ENCODE results near the gene TAF6. TPM values are rescaled to one million over a fixed set of nuclear protein-coding genes. Genes with fewer than 3 reads are reported as not detected.

The TAF6 gene
- 10 to 100 TPM; 46.3 to 69.1 TPM for total RNA-seq

DNA sequence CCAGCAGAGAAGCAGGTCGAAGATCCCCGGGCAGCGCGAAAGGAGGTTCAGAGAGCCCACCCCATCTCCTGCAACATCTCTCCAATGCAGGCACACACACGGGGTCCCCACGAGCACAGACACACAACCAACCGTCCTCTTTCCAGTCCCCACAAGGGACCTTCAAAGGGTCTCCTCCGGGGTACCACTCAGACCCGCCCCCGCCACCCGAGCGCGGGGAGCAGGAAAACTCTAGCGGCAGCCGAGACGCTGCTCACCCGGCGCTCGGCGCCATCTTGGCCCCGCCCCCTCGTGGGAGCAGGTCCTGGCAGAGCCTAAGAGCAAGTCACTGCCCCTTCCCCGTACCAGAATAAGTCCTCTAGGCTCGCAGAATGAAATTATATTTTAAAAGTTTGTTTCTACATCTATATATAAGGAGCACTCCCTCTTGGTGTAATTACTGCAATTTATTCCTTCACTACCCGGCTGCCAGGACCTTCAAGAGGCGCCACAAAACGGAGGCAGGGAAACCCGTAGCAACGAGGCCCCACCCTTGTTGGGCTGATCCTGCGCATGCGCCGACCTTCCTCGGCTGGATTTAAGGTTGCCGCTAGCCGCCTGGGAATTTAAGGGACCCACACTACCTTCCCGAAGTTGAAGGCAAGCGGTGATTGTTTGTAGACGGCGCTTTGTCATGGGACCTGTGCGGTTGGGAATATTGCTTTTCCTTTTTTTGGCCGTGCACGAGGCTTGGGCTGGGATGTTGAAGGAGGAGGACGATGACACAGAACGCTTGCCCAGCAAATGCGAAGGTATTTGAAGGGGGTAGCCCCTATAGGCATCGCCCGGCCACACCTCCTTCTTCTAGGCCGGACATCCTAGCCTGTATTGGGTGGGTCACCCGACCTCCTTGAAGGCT lies at the start of gene TAF6, which contains the start of gene CNPY4:
Gene TAF6 (minus strand): TSS at position 287 of the 898 bp plus-strand sequence. CDS start 5,149 bp downstream, outside the sequence.
Gene CNPY4 (plus strand): TSS at position 563 of the 898 bp plus-strand sequence. CDS start 111 bp downstream, at position 674.
- Mint-ChIP-seq H3K27me3 (no peaks in the 10 kb centered on the region), H3K36me3 (no peaks in the 10 kb centered on the region), H3K9me3 (no peaks in the 10 kb centered on the region), H3K27ac (peak within 1 kb of the TSS; percentile 99), H3K4me1 (ENCODE audit: low read depth in 2 of 2) (peaks cover 23 to 28% of the 10 kb centered on the region in 2 donors), H3K4me3 (peak within 1 kb of the TSS; percentile 95)
- DNase-seq (ENCODE audit: low spot score) (peak; percentile 92), ATAC-seq (peak; percentile 87 to 92)

DNA sequence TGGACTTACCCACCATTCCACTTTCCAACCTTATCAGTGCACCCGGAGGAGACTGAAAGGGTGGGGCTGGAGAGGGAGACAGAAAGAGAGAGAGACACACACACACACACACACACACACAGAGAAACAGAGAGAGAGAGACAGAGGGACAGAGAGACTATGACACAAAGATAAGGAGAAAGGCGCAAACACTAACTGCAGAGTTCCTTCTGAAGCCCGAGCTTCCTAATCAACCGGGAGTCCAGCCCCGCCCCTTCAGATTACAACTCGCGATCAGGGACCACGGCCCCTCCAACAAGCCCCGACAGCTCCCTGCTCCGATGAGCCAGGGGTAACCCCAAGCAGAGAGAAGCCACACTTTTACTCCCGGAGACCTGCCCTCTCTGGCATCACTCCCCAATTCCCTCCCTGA lies 48.8 kb upstream of the TAF6 start:
- no peaks in the 10 kb centered on the region for H3K9me3 Mint-ChIP-seq
- no peak overlapping the region for H3K27ac Mint-ChIP-seq
- H3K27me3 Mint-ChIP-seq, result peaks cover 38 to 49% of the 10 kb centered on the region in 2 donors
- no peaks in the 10 kb centered on the region for H3K36me3 Mint-ChIP-seq
- DNase-seq (ENCODE audit: low spot score) (no peak), ATAC-seq (no peak)
- H3K4me3 Mint-ChIP-seq, result peak overlapping the region; percentile 66
- peaks cover 24 to 40% of the 10 kb centered on the region in 2 donors for H3K4me1 Mint-ChIP-seq (ENCODE audit: low read depth in 2 of 2)

DNA sequence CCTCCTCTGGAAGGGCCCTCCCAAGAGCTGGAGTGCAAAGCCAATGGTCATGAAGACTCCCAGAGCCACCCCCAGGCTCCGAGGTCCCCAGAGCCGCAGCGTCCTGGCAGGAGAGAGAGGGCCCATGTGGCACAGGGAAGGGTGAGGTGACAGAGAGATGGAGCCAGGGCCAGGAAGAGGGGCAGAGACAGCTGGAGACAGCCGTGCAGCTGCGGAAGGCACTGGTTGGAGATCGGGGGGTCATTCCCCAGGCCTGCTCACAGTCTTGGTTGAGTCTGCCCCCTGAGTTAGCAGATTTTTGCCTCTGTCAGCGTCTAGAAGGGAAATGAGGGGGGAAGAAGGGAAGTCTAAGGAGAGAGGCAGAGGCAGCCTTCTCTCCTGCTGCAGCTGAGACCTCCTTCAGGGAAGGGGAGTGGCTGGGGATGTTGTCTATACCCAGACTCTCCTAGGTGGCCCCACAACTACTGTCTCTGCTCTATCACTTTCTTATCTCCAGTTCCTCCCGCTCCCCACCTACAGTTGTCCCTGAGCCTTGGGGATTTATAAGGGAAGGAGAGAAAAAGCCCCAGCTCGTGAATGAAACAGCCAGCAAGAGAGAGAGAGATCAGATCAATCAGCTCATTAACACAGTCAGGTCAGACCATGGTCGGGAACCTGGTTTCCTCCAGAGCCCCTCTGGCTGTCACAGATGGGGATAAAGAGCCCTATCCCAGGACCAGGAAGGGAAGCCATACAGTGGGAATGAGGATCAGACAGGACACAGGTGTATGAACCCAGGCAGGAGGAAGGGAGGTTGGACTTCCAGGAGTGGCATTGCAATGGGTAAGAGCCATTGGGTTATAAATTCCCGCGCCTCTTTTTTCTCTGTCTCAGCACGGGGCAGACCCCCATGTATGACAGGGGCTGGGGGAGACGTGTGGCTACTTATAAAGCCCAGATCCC lies 48.1 kb upstream of the TAF6 start:
- Mint-ChIP-seq H3K4me3 (peak overlapping the region; percentile 66), H3K36me3 (no peaks in the 10 kb centered on the region), H3K27me3 (peaks cover 38 to 49% of the 10 kb centered on the region in 2 donors), H3K9me3 (no peaks in the 10 kb centered on the region), H3K27ac (peak overlapping the region; percentile 16 to 37), H3K4me1 (ENCODE audit: low read depth in 2 of 2) (peaks cover 24 to 40% of the 10 kb centered on the region in 2 donors)
- ATAC-seq (no peak), DNase-seq (ENCODE audit: low spot score) (no peak)

DNA sequence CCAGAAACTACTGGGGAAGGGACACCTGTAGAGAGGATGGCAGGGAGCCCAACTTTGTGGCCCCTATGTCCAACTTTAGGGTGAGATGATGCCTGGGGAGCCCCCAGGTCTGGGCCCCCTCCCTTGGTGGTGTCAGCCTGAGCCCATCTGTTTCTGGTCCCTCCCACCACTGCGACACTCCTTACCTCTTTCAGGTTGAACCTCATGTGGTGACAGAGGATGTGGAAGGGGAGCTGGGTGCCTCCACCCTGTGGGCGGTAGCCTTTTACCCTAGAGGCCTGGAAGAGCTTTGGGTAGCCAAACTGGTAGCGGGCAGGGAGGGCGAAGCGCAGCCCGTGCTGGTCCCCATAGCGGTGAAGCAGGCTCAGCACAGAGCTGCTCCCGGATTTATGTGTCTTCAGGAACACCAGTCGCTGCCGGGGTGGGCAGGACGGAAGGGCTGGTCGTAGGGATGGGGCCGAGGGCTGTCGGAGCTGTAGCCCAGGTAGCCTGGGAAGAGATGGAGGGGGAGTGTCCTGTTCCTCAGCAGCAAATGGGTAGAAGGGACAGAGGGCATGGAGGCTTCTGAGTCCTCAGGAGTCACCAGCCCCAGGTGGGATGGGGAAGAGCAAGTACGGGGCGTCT lies 47.3 kb upstream of the TAF6 start:
- Mint-ChIP-seq H3K9me3 (no peaks in the 10 kb centered on the region), H3K4me1 (ENCODE audit: low read depth in 2 of 2) (peaks cover 24 to 36% of the 10 kb centered on the region in 2 donors), H3K4me3 (peak overlapping the region; percentile 10), H3K27me3 (peaks cover 38 to 49% of the 10 kb centered on the region in 2 donors), H3K36me3 (no peaks in the 10 kb centered on the region), H3K27ac (peak overlapping the region; percentile 16 to 37)
- DNase-seq (ENCODE audit: low spot score) (no peak), ATAC-seq (peak in 1 of 2 donors; percentile 21)

DNA sequence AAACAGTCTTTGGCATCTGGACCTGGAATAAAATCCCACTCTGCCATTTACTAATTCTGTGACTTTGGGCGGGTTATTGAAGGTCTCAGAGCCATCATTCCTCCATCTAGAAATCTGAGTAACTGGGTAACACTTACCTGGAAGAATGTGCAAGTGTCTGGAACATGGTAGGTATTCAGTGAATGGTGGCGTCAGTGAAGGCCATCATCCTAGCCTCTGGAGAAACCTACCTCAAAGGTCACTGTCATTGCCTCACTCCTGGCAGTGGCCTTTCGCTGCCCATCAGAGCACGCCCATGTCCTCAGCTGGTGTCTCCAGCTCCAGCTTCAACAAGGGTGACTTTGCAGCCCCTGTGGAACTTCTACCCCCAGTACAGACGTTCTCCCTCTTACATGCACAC lies 44.7 kb upstream of the TAF6 start:
- Mint-ChIP-seq H3K27ac (no peak overlapping the region), H3K36me3 (no peaks in the 10 kb centered on the region), H3K4me3 (no peak overlapping the region), H3K9me3 (no peaks in the 10 kb centered on the region), H3K4me1 (ENCODE audit: low read depth in 2 of 2) (peaks cover 16 to 28% of the 10 kb centered on the region in 2 donors), H3K27me3 (peaks cover 30 to 37% of the 10 kb centered on the region in 2 donors)
- ATAC-seq (no peak), DNase-seq (ENCODE audit: low spot score) (no peak)

DNA sequence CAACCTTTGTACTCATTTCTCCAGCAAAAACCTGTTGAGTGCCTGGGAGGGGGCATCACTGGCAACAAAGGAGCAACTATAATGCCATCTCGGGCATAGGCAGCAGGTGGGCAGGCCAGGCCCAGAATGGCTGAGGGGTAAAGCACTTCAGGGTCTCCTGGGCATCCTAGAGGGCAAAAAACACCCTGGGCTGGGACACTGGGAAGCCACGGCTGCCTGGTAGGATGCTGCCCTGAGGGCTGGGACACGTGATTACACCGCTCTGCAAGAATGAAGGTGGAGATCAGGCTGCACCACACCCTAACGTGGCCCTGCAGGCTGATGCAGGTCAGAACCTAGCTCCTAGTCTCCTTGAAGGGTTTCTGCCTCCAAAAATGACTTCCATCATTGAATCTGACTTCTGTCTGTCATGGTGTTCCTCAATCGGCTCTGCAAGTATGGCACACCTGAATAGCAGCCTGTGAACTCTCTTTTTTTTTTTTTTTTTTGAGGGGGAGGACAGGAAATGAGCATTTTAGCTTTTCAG lies 43.9 kb upstream of the TAF6 start:
- Mint-ChIP-seq H3K9me3 (no peaks in the 10 kb centered on the region), H3K27ac (no peak overlapping the region), H3K4me1 (ENCODE audit: low read depth in 2 of 2) (peaks cover 8 to 20% of the 10 kb centered on the region in 2 donors), H3K27me3 (peaks cover 23 to 29% of the 10 kb centered on the region in 2 donors), H3K36me3 (no peaks in the 10 kb centered on the region), H3K4me3 (no peak overlapping the region)
- no peak for DNase-seq (ENCODE audit: low spot score)
- no peak for ATAC-seq

DNA sequence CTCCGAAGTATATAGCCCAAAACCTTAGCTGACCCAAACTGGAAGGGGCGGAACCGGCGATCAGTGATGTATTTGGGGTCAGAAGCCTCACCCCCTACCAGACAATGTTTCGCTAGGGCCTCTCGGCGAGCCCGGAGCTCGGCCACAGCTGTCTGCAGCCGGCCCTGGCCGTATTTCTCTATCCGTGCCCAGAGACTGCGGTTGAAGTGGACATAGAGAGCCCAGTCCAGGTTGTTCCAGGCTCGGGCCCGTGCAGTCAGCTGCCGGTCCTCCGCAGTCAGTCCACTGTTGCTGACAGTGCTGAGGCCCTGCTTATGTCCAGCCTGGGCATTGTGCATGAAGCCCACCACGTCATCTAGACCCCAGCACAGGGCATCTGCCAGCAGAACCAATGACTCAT lies 40.9 kb upstream of the TAF6 start:
- Mint-ChIP-seq H3K27ac (no peak overlapping the region), H3K27me3 (no peaks in the 10 kb centered on the region), H3K4me3 (peak overlapping the region; percentile 34), H3K9me3 (no peaks in the 10 kb centered on the region), H3K36me3 (no peaks in the 10 kb centered on the region), H3K4me1 (ENCODE audit: low read depth in 2 of 2) (peaks cover 6 to 7% of the 10 kb centered on the region in 2 donors)
- ATAC-seq, result no peak
- no peak for DNase-seq (ENCODE audit: low spot score)

DNA sequence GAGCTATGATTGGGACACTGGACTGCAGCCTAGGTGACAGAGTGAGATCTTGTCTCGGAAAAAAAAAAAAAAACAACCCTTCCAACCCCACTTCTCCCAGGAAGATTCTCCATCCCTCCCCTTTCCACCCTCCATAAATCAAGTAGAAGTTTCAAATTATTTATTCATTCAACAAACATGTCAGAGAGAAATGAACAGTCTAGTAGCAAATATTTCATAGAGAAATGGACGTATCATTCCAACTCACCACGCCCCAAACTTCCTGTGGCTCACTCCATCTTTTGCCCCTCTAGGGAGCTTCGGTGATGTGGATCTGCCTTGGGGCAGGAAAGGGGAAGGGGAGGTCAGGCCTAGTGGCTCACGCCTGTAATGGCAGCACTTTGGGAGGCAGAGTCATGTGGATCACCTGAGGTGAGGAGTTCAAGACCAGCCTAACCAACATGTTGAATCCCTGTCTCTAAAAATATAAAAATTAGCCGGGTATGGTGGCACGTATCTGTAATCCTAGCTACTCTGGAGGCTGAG lies 40.0 kb upstream of the TAF6 start:
- H3K9me3 Mint-ChIP-seq, result no peaks in the 10 kb centered on the region
- H3K4me1 Mint-ChIP-seq (ENCODE audit: low read depth in 2 of 2), result peaks cover 6 to 7% of the 10 kb centered on the region in 2 donors
- DNase-seq (ENCODE audit: low spot score) (peak; percentile 34), ATAC-seq (no peak)
- peak overlapping the region; percentile 78 for H3K4me3 Mint-ChIP-seq
- H3K27me3 Mint-ChIP-seq, result no peaks in the 10 kb centered on the region
- no peaks in the 10 kb centered on the region for H3K36me3 Mint-ChIP-seq
- H3K27ac Mint-ChIP-seq, result peak overlapping the region; percentile 71 to 79

DNA sequence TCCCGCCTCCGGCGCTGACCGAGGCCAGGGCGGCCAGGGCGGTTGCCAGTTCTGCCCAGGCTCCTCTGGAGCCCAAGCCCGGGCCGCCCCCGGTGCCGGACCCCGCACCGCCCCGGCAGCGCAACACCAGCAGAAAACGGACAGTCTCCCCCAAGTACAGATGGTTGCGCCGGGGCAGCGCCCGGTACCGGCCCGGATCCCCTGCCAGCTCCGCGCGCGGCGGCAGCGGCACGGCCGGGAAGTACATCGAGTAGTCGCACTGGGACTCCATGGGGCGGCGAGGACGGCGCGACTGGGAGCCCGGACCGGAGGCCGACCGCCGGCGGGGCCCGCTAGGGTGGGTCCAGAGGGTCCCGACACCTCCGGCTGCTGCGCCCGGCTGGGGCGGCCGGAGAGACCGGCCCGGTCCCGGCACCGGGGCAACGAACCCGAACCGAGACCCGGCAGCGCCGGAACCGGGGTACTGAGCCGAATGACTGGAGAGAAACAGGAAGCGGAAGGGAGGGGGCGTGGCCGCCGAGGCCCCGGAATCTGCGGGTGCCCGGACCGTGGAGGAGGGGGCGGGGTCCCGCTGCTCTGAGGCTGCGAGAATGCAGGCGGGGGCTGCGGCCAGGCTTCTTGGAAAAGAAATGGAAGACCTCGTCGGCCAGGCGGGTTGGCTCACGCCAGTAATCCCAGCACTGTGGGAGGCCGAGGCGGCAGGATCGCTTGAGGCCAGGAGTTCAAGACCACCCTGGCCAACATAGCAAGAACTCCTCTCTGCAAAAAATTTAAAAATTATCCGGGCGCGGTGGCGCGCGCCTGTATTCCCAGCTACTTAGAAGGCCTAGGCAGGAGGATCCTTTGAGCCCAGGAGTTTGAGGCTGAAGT lies 39.3 kb upstream of the TAF6 start, which contains the start of gene TRAPPC14:
Gene TRAPPC14 (minus strand): TSS at position 495 of the 870 bp plus-strand sequence. CDS start 224 bp downstream, at position 271.
- H3K36me3 Mint-ChIP-seq, result no peaks in the 10 kb centered on the region
- H3K27ac Mint-ChIP-seq, result peak within 1 kb of the TSS; percentile 71 to 92
- H3K4me3 Mint-ChIP-seq, result peak within 1 kb of the TSS; percentile 80
- DNase-seq (ENCODE audit: low spot score), result peak; percentile 93
- ATAC-seq, result peak; percentile 94 to 95
- H3K27me3 Mint-ChIP-seq, result no peaks in the 10 kb centered on the region
- peaks cover 6 to 11% of the 10 kb centered on the region in 2 donors for H3K4me1 Mint-ChIP-seq (ENCODE audit: low read depth in 2 of 2)
- H3K9me3 Mint-ChIP-seq, result no peaks in the 10 kb centered on the region

DNA sequence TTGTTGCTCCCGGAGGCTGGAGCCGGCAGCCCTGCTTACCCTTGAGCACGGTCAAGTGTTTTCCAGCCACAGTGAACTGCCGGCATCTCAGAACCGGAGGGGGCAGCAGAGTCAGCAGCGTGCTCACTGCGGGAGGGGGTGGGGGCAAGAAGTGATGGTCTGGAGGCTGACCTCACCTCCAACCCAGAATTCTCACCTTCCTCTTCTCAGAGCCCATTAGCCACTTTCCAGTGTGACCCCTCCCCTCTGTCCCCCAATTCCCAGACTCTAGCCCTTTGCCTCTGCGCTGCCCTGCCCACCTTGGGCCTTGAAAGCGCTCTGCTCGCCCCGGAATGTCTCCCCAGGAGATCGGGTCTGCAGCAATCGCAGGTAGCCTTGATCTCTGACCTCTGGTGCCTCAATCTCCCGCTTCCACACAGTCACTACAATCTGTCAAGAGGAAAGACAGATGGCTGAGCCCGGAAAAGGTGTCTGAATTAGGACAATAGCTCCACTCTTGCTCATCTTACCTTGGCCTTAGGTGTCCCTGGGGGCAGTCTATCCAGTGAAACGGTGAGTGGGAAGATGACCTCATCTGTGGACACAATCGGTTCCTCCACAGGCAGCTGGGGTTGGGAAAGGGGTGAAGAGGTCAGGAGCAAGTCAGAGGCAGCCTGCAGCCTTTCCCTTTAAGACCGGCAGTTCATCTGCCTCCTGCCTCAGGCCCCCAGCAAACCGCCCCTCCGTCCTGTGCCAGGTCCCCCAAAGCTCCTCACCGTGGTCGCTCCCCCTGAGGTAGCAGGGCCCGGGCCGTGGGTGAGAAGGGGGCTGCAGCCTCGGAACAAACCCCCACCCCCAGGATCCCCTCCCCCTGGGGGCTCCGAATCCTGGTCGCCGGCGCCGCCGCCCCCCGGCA lies 38.4 kb upstream of the TAF6 start:
- Mint-ChIP-seq H3K27ac (peak overlapping the region; percentile 66 to 92), H3K9me3 (no peaks in the 10 kb centered on the region), H3K27me3 (no peaks in the 10 kb centered on the region), H3K36me3 (peaks cover 2% of the 10 kb centered on the region), H3K4me3 (peak overlapping the region; percentile 80), H3K4me1 (ENCODE audit: low read depth in 2 of 2) (peaks cover 8 to 12% of the 10 kb centered on the region in 2 donors)
- ATAC-seq (peak in 1 of 2 donors; percentile 4), DNase-seq (ENCODE audit: low spot score) (peak; percentile 40)

DNA sequence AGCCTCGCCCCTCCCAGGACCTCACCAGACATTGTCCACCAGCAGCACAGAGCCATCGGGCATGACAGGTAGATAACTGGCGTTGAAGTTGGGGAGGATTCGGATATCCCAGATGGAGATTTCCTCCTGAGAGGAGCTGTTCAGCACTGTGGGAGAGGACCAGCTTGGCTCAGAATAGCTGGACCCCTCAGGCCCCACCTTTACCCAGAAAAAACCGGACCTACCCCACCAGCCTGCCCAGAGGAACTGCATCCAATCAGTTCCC lies 37.8 kb upstream of the TAF6 start:
- Mint-ChIP-seq H3K36me3 (peaks cover 7% of the 10 kb centered on the region), H3K9me3 (no peaks in the 10 kb centered on the region), H3K4me1 (ENCODE audit: low read depth in 2 of 2) (peaks cover 14 to 17% of the 10 kb centered on the region in 2 donors), H3K27me3 (no peaks in the 10 kb centered on the region), H3K4me3 (peak overlapping the region; percentile 80), H3K27ac (peak overlapping the region; percentile 66 to 92)
- DNase-seq (ENCODE audit: low spot score), result no peak
- ATAC-seq, result no peak

Measured in natural killer cell treated with Interleukin-12 subunit alpha and Interleukin-12 subunit beta and Interleukin-15 and Interleukin-18, amount 100 ng/mL, for 72 hours (primary cell).